ENCODE data around the gene GSTK1.
A peak's percentile ranks its signal among the peaks of the same experiment; 100 is the strongest.

The GSTK1 gene

DNA sequence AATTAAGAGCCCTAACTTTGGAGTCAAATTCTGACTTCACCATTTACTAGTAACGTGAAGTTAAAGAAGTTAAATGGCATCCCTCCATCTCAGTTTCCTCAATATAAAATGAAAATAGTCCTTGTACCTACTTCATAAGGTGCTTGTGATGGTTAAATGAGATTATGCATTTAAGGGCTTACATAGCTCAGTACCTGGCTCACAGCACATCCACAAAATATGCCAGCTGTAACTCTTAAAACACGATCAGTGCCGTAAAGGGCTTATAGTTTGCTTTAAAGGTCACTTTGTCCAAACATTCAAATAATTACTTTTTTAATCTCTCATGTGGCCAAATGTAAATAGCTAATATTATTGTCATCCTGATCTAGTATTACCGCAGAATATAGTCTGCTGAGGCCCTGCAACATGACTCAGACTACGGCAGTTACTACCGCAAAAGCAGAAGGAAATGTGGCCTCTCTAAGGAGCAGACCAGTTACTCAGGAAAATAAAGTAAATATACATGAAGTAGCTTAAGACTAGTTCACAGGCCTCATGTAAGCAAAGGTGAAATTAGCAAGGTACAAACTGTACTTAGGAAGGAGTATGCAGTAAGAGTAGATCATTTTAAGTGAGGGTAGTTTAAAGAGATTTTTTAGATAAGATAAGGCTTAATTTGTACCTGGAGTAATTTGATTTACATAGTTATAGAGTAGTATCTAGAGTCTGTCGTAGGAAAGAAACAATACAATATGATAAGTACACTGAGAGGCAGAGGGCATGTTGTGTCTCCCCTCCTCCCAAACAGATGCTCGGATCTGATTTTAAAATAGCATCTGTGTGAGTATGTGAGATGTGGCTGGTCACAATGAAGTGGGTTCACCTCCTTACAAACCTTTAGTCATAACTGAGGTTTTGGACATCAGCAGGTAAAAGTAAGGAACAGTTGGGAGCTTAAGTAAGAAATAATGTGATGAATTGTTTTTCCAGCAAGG, 38.0 kb downstream of the GSTK1 start:
- no peak for DNase-seq

DNA sequence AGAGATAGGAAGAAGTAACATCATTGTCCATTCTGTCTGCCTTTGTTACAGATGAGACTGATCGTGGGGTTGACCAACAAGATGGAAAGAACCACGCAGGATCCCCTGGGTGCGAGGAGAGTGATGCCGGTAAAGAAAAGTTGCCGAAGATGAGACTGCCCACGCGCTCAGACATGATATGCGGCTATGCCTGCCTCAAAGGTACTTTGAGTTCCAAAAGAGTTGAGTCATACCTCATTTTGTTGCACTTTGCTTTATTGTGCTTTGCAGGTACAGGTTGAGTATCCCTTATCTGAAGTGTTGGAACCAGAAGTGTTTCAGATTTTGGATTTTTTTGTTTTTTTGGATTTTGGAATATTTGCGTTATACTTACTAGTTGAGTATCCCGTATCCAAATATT, 40.5 kb downstream of the GSTK1 start:
- DNase-seq = no peak

DNA sequence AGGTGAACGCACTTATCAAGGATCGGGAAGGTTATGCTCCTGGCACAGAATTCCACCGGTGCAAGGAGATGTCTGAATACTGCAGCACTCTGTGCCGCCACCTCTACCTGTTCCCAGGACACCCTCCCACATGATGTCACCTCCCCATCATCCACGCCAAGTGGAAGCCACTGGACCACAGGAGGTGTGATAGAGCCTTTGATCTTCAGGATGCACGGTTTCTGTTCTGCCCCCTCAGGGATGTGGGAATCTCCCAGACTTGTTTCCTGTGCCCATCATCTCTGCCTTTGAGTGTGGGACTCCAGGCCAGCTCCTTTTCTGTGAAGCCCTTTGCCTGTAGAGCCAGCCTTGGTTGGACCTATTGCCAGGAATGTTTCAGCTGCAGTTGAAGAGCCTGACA, 41.7 kb downstream of the GSTK1 start:
- DNase-seq = no peak

DNA sequence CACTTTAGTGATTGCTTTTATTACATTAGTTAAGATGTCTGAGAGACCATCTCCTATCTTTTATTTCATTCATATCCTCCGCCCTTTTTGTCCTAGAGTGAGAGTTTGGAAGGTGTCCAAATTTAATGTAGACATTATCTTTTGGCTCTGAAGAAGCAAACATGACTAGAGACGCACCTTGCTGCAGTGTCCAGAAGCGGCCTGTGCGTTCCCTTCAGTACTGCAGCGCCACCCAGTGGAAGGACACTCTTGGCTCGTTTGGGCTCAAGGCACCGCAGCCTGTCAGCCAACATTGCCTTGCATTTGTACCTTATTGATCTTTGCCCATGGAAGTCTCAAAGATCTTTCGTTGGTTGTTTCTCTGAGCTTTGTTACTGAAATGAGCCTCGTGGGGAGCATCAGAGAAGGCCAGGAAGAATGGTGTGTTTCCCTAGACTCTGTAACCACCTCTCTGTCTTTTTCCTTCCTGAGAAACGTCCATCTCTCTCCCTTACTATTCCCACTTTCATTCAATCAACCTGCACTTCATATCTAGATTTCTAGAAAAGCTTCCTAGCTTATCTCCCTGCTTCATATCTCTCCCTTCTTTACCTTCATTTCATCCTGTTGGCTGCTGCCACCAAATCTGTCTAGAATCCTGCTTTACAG, 42.3 kb downstream of the GSTK1 start:
- peak; percentile 83 to 86 for DNase-seq

DNA sequence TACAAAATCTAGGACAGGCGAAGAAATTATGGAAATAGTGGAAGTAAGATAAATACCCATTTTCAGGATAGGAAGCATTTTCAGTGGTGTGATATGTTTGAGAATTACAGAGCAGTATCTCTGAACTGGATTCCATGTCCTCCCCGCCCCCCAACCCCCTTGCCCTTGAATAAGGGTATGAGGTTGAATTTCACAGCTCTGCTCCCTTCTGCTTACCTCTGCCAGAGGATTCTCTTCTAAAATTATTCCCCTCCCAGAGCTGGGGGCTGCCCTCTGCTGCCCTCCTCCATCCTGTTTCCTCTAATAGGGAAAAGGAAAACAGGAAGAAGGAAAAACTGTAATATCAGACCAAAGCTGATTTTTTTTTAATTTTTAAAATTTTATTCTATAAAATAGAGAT, 45.4 kb downstream of the GSTK1 start:
- no peak for DNase-seq

DNA sequence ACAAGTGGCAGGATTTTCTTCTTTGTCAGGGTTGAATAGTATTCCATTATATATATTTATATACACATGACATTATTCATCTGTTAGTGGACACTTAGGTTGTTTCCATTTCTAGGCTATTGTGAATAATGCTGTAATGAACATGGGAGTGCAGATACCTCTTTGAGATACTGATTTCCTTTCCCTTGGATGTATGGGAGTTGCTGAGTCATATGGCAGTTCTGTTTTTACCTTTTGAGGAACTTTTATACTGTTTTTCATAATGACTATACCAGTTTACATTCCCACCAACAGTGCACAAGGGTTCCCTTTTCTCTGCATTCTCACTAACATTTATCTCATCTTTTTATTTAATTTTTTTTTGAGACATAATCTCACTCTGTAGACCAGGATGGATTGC, 50.9 kb downstream of the GSTK1 start:
- DNase-seq = no peak

DNA sequence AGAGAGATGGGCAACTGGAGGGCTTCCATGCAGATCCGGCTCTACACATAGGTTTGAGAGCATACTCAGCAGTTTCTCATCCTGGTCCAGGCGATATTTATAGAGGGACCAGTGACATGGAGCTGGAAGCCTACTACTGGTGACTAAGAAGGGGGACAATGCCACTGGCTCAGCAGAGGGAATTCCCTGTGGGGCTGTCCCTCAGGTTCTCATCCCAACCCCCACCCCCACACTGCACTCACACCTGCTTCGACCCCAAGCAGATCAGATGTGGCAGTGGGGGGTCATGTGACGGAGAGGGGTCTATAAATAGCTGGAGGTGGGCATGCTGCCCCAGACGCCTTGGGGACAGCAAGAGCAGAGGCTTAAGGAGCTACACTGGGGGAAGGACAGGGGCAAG, 52.5 kb downstream of the GSTK1 start, which contains the start of gene CLCN1:
TSS of gene CLCN1 (plus strand) at position 336 of the 400 bp plus-strand sequence. CDS start 102 bp downstream, outside the sequence.
- DNase-seq = no peak

DNA sequence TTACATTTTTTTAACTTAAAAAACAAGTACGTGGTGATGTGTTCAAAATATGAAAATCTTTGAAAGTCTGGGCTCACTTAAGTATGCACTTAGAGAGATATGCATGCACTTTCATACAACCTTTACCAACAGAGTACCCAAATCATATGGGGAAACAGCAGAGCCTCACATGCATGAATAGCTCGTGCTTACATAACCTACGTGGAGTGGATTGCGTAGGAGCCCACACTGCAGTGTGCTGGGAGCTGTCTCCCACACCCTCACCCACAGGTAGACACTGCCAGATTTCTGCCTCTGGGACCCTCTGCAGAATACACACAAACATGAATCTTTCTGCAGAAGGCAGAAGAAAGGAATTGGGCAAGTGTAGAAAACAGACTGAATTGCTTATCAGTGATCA, 53.3 kb downstream of the GSTK1 start:
- no peak for DNase-seq

DNA sequence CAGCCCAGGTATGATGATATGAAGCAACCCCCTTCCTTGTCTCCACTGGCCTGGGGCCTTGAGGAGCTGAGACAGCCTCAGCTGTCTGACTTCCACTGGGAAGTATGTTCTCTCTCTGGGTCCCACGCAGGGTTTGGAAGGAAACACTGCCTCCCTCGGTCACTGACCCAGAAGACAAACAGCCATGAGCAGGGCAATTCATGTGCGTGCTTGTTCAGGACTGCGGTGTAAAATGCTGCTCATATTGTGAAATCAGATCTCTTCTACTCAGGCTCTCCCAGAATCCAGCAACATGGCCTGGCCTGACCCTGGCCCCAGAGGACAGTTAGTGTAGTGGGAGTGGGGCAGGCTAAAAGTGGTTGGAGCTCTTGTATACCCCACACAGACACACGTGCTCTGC, 55.4 kb downstream of the GSTK1 start:
- DNase-seq = no peak

Measured in activated T-cell treated with anti-CD3 and anti-CD28 coated beads, Interleukin-2, amount 50 U/mL, for 48 hours (primary cell).